HCT116 (cell line): ENCODE measurements around the gene SHROOM1. TPM values are rescaled to one million over a fixed set of nuclear protein-coding genes. Genes with fewer than 3 reads are reported as not detected.

Experiments
- ATAC-seq: fragments of 200-7000 bp; cut with Tn5 transposase; 2 replicates; pipeline ENCODE4 v1.9.1; 2020; ENCODE audit warnings: mild to moderate bottlenecking, moderate library complexity
- BruUV-seq: library from RNA; stranded (reverse); fragments of 400-500 nt; replicated peaks from 2 replicates; lab custom pipeline; 2021; lab: Mats Ljungman, UMichigan
- CTCF ChIA-PET: fragments of 300-600 bp; sonication (Branson Sonifier 250); formaldehyde crosslinking; loops from one replicate; lab custom pipeline; 2021; ENCODE audit warnings: antibody characterized with exemption; lab: Charles Lee
- POLR2A ChIA-PET: fragments of 300-600, 350-600 bp; sonication (Branson Sonifier 250); formaldehyde crosslinking; loops from one replicate; lab custom pipeline; 2021; ENCODE audit warnings: antibody characterized with exemption; lab: Charles Lee
- RAD21 ChIA-PET, 2 experiments: fragments of 300-600 bp; sonication (Branson Sonifier 250); formaldehyde crosslinking; loops; one replicate each; lab custom pipeline; 2023; ENCODE audit warnings: low total read pairs in 2 of 2; ENCODE audit not compliant: uncharacterized antibody in 2 of 2, unreplicated experiment in 2 of 2, low non-redundant PET in 1 of 2; lab: Charles Lee
- DNase-seq: peaks from one replicate; pipeline ENCODE4 v3.0.0-alpha.2; 2010; ENCODE audit warnings: low read depth, low spot score
- H2AFZ ChIP-seq: fragments of 200-600 bp; shearing (Covaris generic), sonication (generic); 2 replicates; pipeline ENCODE4 v1.6.1; 2017; ENCODE audit warnings: low read depth, mixed run types, mixed read lengths, antibody characterized with exemption, low read length; ENCODE audit not compliant: poor library complexity, severe bottlenecking
- H3K27ac ChIP-seq: 2 replicates; pipeline ENCODE4 v1.5.1; 2012; ENCODE audit warnings: low read depth, low read length
- H3K27me3 ChIP-seq: fragments of 200-600 bp; sonication (generic); 2 replicates; pipeline ENCODE4 v1.6.1; 2016; ENCODE audit warnings: mixed run types, low read length, mixed read lengths; ENCODE audit not compliant: insufficient read depth
- H3K36me3 ChIP-seq, 2 experiments: fragments of 200-500 bp in 1 of 2; fragments of 200-600 bp in 1 of 2; sonication (Bioruptor generic) in 1 of 2; sonication (generic) in 1 of 2; 2 replicates each; pipeline versions ENCODE4 v1.5.1 to v1.6.1; 2014 to 2016; ENCODE audit warnings: low read length in 2 of 2, inconsistent platforms in 1 of 2, mixed read lengths in 1 of 2, mixed run types in 1 of 2; ENCODE audit not compliant: insufficient read depth in 2 of 2, control insufficient read depth in 1 of 2
- H3K4me1 ChIP-seq, 2 experiments: fragments of 200-600 bp in 1 of 2; sonication (generic) in 1 of 2; 2 replicates each; pipeline versions ENCODE4 v1.5.1 to v1.6.1; 2012 to 2017; ENCODE audit warnings: low read length in 2 of 2, inconsistent platforms in 1 of 2, mild to moderate bottlenecking in 1 of 2, mixed read lengths in 1 of 2, mixed run types in 1 of 2, moderate library complexity in 1 of 2; ENCODE audit not compliant: insufficient read depth in 2 of 2, control insufficient read depth in 1 of 2
- H3K4me2 ChIP-seq: fragments of 200-600 bp; sonication (generic); 2 replicates; pipeline ENCODE4 v1.6.1; 2017; ENCODE audit warnings: mixed run types, low read length, mixed read lengths
- H3K4me3 ChIP-seq, 2 experiments: fragments of 200-600 bp in 1 of 2; sonication (generic) in 1 of 2; replicated peaks in 1 of 2; 2 replicates each; pipeline ENCODE4 v1.5.1; 2011 to 2016; ENCODE audit warnings: low read length in 2 of 2, control low read depth in 1 of 2, low read depth in 1 of 2, mild to moderate bottlenecking in 1 of 2, mixed read lengths in 1 of 2, mixed run types in 1 of 2
- H3K79me2 ChIP-seq: fragments of 200-600 bp; sonication (generic); 2 replicates; pipeline ENCODE4 v1.6.1; 2017; ENCODE audit warnings: mild to moderate bottlenecking, mixed run types, low read length, moderate library complexity, mixed read lengths; ENCODE audit not compliant: insufficient read depth
- H3K9ac ChIP-seq: fragments of 200-600 bp; sonication (generic); 2 replicates; pipeline ENCODE4 v1.6.1; 2016; ENCODE audit warnings: low read length, mixed read lengths
- H3K9me2 ChIP-seq: fragments of 200-600 bp; sonication (generic), shearing (Covaris generic); 2 replicates; pipeline ENCODE4 v1.6.1; 2017; ENCODE audit warnings: mixed run types, mild to moderate bottlenecking, moderate library complexity; ENCODE audit not compliant: insufficient read depth
- H3K9me3 ChIP-seq, 2 experiments: fragments of 200-500 bp in 1 of 2; fragments of 200-600 bp in 1 of 2; sonication (Bioruptor generic) in 1 of 2; sonication (generic) in 1 of 2; 2 replicates each; pipeline ENCODE4 v1.6.1; 2014 to 2017; ENCODE audit warnings: low read length in 2 of 2, mixed read lengths in 2 of 2, inconsistent platforms in 1 of 2, low read depth in 1 of 2, mild to moderate bottlenecking in 1 of 2, mixed run types in 1 of 2, moderate library complexity in 1 of 2; ENCODE audit not compliant: control insufficient read depth in 1 of 2, insufficient read depth in 1 of 2
- H4K20me1 ChIP-seq: fragments of 200-600 bp; sonication (generic), shearing (Covaris generic); 2 replicates; pipeline ENCODE4 v1.6.1; 2017; ENCODE audit warnings: mixed run types, mild to moderate bottlenecking, moderate library complexity; ENCODE audit not compliant: insufficient read depth
- CBX3 ChIP-seq: IDR thresholded peaks from 2 replicates; pipeline ENCODE4 v1.6.1; 2012; ENCODE audit warnings: low read depth
- CEBPB ChIP-seq: IDR thresholded peaks from 2 replicates; pipeline ENCODE4 v1.6.1; 2012; ENCODE audit warnings: low read depth
- EGR1 ChIP-seq: IDR thresholded peaks from 2 replicates; pipeline ENCODE4 v1.6.1; 2012; ENCODE audit warnings: low read depth
- JUND ChIP-seq: IDR thresholded peaks from 2 replicates; pipeline ENCODE4 v1.6.1; 2012
- MAX ChIP-seq: IDR thresholded peaks from 2 replicates; pipeline ENCODE4 v1.6.1; 2012
- REST ChIP-seq: IDR thresholded peaks from 2 replicates; pipeline ENCODE4 v1.6.1; 2012; ENCODE audit warnings: low read depth
- SP1 ChIP-seq: IDR thresholded peaks from 2 replicates; pipeline ENCODE4 v1.6.1; 2012; ENCODE audit warnings: low read depth
- SRF ChIP-seq: IDR thresholded peaks from 2 replicates; pipeline ENCODE4 v1.6.1; 2012; ENCODE audit warnings: low read depth
- YY1 ChIP-seq: IDR thresholded peaks from 2 replicates; pipeline ENCODE4 v1.6.1; 2011; ENCODE audit warnings: low read length, low read depth, moderate library complexity, mild to moderate bottlenecking; ENCODE audit not compliant: insufficient replicate concordance; ENCODE audit errors: extremely low read depth
- ZBTB33 ChIP-seq: IDR thresholded peaks from 2 replicates; pipeline ENCODE4 v1.6.1; 2011; ENCODE audit warnings: mild to moderate bottlenecking, low read length, moderate library complexity; ENCODE audit not compliant: insufficient replicate concordance; ENCODE audit errors: extremely low read depth
- intact Hi-C: fragments of 100-400 bp; cut with micrococcal nuclease; formaldehyde crosslinking; loops from 2 replicates; pipeline ENCODE4 v1.10.0; 2022
- total RNA-seq: library from RNA; stranded (reverse); gene quantifications from one replicate; pipeline ENCODE4 v1.2.1, GENCODE V29; 2021; ENCODE audit not compliant: unreplicated experiment

SHROOM1 gene
- total RNA-seq, 1 experiment from 2014 or later = 9.5 TPM

GRCh38 chr5:132776131-132776937 is 54.1 kb downstream of the SHROOM1 start:
- CTCF ChIA-PET = no interaction called here
- peaks cover 10 to 23% of the 10 kb centered on the region in 2 experiments for H3K4me1 ChIP-seq
- peak overlapping the region; percentile 89 for H3K4me2 ChIP-seq
- no peaks in the 10 kb centered on the region for H3K9me3 ChIP-seq
- H3K79me2 ChIP-seq = peaks cover 15% of the 10 kb centered on the region
- peak overlapping the region; percentile 55 for H3K27ac ChIP-seq
- BruUV-seq = no TSS peak
- TF ChIP-seq CBX3 = no peak
- TF ChIP-seq SRF = no peak
- TF ChIP-seq ZBTB33 = no peak
- no peak for TF ChIP-seq YY1
- TF ChIP-seq MAX = no peak
- no peak for TF ChIP-seq SP1
- TF ChIP-seq EGR1 = no peak
- TF ChIP-seq CEBPB = no peak
- no peak for TF ChIP-seq JUND
- no peak for TF ChIP-seq REST
- RAD21 ChIA-PET = no interaction called here
- no peaks in the 10 kb centered on the region for H3K36me3 ChIP-seq
- H2AFZ ChIP-seq = no peak overlapping the region
- peak overlapping the region; percentile 65 to 71 for H3K4me3 ChIP-seq
- no peaks in the 10 kb centered on the region for H3K9me2 ChIP-seq
- DNase-seq (no peak), ATAC-seq (peak; percentile 71)
- intact Hi-C loops = no loop called here
- H3K9ac ChIP-seq = peak overlapping the region; percentile 68
- H4K20me1 ChIP-seq = no peaks in the 10 kb centered on the region
- no peaks in the 10 kb centered on the region for H3K27me3 ChIP-seq
- POLR2A ChIA-PET = interaction anchor here (0.8 to 0.9 kb wide), 2 partner anchors 10 to 23 kb away, joined by 3 read pairs; no protein-coding TSS in a partner anchor
